ENCODE results near the gene H2AZ1.

DNA sequence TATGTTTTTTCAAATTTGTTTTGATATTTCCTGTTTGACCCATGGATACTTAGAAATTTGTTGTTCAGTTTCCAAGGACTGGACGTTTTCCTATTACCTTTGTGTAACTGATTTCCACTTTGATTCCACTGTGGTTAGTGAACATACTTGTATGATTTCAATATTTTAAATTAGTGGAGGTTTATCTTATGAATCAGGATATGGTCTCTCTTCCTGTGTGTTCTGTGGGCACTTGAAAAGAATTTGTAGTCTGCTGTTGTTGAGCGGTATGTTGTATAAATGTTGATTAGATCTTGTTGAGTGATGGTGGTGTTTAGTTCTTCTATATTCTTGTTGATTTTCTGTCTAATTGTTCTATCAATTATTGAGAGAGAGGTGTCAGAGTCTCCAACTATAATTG, 34.6 kb downstream of the H2AZ1 start:
- no peak for TF ChIP-seq EZH2phosphoT487 (IDR thresholded peaks at IDR 0.05; ENCODE audit: insufficient read depth, low read depth)
- no peak for TF ChIP-seq EZH2 (IDR thresholded peaks at IDR 0.05; ENCODE audit: insufficient read depth, poor library complexity, severe bottlenecking)

All from GM23248 (cell line).